ENCODE data around the gene SGK1.

The SGK1 gene

GRCh38 chr6:134317471-134318131 lies at the start of gene SGK1:
Gene SGK1, minus strand, starts transcription at chr6:134318112. Its CDS starts 652 bp downstream, at chr6:134317460.
- peak; percentile 32 for DNase-seq

- peak; percentile 81 for DNase-seq
These were observed 45.6 kb upstream of the SGK1 start for GRCh38 chr6:134363323-134364039.

DNA sequence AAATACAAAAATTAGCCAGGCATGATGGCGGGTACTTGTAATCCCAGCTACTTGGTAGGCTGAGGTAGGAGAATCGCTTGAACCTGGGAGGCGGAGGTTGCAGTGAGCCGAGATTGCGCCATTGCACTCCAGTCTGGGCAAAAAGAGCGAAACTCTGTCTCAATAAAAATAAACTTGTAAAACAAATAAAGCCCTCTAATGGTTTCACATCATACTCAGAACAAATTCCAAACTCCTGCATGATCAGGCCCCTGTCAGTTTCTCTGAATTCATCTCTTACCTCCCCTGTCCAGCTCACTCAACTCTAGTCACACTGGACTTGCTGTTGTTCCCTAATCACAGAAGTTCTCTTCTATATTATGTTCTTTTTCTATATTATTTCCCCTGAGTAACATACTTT lies 43.1 kb upstream of the SGK1 start:
- no peak for DNase-seq

DNA sequence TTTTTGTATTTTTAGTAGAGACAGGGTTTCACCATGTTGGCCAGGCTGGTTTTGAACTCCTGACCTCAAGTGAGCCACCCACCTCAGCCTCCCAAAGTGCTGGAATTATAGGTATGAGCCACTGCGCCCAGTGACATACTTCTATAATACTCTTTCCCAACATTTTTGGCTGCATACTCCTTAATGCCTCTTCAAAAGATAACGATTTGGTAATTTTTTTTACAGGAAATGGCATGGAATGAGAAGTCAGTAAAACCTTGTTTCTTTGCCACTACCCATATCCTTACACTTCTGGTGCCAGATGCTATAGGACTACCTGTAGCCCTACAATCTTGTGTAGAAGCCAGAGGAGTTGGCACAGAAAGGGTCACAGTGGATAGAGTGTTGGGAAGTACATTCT lies 41.4 kb upstream of the SGK1 start:
- no peak for DNase-seq

DNA sequence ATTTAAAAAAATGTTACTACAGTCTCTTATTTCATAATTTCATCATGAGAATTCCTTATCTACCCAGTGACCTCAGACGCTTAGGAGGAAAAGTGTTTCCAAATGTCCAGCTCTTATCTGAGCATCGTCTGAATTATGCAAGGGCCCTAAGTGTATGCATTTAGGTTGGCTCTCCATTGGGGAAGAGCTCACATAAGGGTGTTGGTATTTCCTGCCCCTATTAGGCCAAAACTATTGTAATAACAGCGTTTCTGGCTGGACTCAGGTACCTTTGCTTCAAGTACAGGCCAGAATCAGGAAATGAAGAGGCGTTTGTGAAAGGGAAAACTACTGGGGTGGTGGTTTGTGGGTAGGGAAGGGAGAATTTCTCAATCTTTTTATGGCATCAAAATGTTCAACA lies 40.4 kb upstream of the SGK1 start:
- no peak for DNase-seq

GRCh38 chr6:134357022-134357487 lies 39.1 kb upstream of the SGK1 start:
- no peak for DNase-seq

DNA sequence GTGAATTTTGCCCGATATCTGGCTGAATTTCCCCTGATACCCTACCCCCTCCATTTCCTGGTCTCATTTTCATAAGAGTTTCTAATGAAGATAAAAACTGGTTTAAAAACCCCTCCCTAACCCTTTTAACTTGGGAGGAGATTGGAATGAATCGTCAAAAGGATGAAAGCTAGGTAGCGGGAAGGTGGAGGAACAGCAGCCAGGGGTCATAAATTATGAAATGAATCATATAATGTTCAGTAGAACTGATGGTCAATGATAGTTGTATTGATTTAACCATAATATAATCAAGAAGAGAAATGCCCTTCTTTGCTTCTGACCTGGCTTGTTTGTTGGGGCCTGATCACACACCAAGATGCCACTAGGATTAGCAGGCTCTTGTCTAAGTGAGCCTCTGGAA lies 38.5 kb upstream of the SGK1 start:
- no peak for DNase-seq

GRCh38 chr6:134352786-134353480 lies 35.0 kb upstream of the SGK1 start:
- peak; percentile 30 for DNase-seq

DNA sequence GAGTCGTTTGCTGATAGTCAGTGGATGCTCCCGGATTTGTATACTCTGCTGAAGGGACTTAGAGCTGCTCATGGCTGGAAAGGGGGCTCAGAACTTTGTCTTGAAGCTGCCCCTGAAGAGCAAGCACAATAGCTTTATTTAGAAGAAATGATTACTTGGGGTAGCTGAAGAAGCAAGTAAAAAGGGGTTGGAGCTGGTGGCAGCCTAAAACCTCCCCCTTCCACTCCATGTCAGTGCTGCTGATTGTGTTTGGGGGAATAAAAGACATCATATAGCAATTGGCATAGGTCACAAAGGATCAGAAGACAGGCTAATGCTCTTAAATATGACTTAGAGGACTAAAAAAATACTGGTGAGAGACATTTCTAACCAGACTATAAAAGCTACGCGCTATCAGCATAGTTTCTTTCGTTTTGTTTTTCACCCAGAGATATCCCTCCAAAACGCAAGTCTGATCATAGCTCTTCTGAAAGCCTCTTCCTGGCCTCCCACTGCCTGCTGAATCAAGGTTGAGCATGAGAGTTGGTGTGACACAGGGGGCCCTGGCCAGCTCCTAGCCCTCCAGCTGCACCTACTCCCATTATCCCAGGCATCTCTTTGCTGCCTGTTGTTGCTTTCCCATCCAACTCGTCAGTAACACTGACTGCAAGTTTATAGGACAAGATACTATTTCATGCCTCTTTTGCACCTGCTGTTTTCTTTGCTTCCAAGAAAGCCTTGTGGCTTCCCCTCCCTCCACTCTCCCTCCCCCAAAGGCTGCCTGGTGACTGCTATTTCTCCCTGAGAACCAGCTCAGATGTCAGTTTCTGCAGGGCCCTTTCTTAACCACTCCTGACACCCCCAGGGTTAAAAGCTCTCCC lies 33.9 kb upstream of the SGK1 start:
- no peak for DNase-seq

GRCh38 chr6:134347885-134348805 lies 30.2 kb upstream of the SGK1 start:
- DNase-seq: peak; percentile 64

DNA sequence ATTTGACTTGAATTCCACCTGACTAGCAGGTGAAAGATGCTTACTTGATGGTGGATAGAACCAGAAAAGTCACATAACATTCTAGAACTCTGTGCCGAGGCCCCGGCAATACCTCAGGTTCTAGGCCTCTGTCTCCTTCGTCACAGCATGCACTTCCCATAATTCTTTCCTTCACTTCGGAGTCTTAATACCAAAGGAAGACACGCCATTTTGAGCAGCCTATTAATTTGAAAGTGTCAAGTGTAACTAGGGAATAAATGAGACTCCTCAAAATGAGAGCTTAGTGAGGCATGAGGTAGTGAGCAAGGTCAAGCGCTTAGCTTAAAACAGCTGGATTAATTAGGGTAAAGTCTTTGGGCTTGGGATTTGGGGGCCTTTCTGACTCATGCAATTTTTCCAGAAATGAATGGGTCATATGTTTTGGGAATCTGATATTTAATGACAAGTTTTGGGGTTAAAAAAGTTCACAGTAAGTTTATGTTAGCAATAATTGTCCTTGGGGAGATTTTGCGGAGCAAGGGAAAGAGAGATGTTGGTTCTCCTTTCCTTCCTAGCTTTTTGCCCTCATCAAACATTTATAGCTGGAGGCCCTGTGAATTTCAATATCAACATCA lies 29.1 kb upstream of the SGK1 start:
- DNase-seq: no peak

- no peak for DNase-seq
These were observed 27.9 kb upstream of the SGK1 start for GRCh38 chr6:134345789-134346188.

DNA sequence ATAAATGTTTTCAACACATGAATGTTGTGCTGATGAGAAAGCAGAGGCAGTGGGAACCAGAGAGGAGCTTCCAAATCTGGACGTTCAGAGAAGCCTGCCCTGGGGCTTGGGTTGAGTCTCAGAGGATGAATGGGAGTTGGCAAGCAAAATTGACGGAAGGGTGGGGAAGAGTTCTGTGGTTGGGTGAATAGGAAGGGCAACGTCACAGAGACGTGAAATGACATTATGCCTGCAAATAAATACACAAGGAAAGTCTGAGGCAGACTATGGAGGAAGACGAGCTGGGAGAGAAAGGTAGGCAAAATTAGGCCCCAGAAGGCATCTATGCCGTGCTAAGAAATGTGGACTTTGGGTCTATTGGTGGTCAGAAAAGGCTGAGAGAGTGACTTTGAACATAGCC lies 25.2 kb upstream of the SGK1 start:
- DNase-seq: no peak

DNA sequence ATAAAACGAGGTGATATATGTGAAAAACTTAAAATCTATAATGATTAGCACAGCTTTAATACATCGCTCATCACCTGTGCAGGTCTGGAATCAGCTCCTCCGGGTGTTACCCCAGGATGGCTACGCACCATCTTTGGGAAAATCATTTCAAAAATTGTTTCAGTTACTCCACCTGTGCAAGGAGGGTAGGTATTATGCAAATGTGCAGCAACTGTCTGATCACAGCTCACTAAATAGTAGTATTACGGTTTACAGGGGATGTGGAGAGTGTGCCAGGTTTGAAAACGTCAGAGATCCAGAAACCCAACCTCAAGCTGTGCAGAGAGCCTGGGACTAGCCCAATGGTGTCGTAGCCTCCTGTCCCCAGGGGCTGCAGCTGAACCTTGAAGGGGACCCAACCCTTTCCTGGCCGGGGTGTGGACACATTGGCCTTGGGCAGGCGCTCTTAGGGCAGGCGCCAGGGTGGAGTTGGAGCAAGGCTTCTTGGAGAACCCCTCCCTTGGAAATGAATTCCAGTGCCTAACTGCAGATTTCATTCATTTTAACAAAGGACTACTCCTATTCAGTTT lies 24.2 kb upstream of the SGK1 start:
- no peak for DNase-seq

DNA sequence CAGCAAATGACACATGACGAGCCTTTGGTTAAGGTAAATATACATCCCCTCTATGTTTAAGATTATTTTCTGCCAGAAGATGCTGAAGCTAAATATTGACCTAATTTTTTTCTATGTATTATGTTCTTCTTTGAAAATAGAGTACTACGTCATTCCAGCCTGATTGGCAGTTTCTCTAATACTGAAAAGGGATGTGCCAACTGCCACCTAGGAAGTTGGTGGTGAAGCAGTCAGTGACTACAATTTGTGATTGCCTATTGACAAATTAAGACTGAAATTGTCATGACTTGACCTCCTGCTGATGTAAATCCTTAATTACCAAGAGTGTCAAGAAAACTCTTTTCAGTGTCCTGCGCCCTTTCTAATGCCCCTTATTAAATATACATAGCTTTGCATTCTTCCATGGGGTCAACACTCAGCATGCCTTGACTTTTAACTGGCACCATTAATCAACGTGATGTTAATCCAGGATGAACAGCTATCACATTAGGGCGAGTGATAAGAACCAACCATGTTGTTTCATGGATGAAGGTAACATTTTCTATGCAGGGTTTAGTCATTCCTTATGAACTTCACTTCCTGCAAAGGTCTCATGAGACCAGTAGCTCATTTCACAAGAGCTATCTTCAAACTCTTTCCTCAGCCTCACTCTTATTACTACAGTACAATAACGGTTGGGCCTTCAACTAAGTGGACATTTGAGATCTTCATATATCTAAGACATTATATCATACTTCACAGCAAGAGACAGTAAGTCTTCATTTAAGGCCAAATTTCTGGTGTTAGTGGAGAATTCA lies 22.5 kb upstream of the SGK1 start:
- no peak for DNase-seq

- no peak for DNase-seq
These were observed 21.3 kb upstream of the SGK1 start for GRCh38 chr6:134339216-134339615.

GRCh38 chr6:134331256-134331655 lies 13.3 kb upstream of the SGK1 start:
- no peak for DNase-seq

DNA sequence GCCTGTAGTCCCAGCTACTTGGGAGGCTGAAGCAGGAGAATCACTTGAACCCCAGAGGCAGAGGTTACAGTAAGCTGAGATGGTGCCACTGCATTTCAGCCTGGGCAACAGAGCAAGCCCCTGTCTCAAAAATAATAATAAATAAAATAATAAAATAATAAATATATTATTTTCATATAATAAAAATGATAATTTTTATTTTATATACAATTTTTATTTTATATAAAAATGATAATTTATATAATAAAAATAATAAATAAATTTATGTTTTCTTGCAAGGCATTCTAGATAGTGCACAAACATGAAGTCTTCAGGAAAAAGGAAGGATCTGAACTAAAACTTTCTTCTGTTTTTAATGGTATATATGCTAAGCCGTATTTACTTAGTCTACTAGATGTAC lies 12.6 kb upstream of the SGK1 start:
- DNase-seq: no peak

DNA sequence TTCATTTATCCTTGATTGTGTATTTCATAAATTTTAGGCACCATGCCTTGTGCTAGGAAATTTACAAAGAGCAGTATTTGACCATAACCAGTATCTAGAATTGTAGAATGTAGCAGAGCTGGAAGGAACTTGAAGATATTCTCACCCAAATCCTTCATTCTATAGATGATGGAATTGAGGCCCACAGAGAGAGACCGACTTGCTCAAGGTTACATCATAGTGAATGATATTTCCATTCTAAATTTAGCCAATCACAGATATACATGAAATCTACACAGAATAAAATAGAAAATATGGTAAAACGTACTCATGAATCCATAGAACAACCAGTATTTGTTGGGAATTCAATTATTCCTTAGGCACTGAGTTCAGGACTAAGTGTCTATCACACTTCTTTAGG lies 10.9 kb upstream of the SGK1 start:
- DNase-seq: no peak

DNA sequence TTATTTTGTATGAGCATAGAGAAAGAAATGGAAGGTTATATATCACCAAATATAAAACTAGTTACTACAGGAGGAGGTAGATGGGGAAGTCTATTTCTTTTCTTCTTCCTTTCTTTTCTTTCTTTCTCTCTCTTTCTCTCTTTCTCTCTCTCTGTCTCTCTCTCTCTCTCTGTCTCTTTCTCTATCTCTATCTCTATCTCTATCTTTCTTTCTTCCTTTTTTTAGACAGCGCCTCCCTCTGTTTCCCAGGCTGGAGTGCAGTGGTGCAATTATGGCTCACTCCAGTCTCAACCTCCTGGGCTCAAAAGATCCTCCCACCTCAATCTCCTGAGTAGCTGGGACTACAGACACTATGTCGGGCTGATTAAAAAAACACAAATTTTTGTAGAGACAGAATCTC lies 10.2 kb upstream of the SGK1 start:
- DNase-seq: no peak
